T-helper 9 cell (primary cell): Measurements from ENCODE around the gene OR6T1.

Experiments used
- DNase-seq: peaks from one replicate; pipeline ENCODE4 v3.0.0-alpha.2; 2020
- total RNA-seq, 2 donors: gene quantifications; one replicate each; lab custom pipeline; 2026; lab: John Stamatoyannopoulos, UW

Gene OR6T1, protein sequence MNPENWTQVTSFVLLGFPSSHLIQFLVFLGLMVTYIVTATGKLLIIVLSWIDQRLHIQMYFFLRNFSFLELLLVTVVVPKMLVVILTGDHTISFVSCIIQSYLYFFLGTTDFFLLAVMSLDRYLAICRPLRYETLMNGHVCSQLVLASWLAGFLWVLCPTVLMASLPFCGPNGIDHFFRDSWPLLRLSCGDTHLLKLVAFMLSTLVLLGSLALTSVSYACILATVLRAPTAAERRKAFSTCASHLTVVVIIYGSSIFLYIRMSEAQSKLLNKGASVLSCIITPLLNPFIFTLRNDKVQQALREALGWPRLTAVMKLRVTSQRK
- total RNA-seq: 0 reads per million in 2 donors

DNA sequence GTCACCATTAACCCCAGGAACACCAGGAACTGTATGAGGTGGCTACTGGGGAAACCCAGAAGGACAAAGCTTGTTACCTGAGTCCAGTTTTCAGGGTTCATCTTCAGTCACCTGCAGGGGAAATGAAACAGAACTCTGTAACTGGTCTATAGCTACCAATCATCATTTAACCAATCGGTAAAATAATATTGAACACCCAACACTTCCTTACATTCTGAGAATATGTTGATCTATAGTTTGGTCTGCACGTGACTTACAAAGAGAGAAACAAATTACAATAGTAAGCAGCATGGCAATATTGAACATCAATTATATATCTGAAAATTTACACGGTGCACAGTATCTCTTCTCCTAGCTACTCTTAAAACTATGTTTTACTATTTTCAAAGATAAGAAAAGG, at the start of gene OR6T1:
Gene OR6T1 (minus strand): TSS at position 101 of the 400 bp plus-strand sequence. CDS start 0 bp downstream, at position 101.
- DNase-seq: no peak

DNA sequence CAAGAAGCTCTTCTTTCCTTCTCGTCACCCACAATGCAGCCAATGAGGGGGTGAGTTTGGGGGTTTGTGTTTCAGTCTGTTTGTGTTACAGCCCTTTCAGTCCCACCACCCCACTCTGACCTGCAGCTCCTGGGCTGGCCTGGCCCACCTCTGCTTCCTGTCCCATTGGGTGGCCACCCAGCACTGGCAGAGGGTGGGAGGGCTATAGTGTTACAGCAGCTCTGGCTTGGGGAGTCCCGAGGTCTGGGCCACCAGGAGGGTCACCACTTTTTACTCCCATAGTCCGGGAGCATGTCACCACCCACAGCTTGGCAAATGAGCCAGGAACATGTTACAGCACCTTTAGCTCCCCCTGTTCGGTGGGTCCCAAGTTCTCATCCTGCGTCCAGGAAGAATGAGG, 35.7 kb upstream of the OR6T1 start:
- DNase-seq: no peak

DNA sequence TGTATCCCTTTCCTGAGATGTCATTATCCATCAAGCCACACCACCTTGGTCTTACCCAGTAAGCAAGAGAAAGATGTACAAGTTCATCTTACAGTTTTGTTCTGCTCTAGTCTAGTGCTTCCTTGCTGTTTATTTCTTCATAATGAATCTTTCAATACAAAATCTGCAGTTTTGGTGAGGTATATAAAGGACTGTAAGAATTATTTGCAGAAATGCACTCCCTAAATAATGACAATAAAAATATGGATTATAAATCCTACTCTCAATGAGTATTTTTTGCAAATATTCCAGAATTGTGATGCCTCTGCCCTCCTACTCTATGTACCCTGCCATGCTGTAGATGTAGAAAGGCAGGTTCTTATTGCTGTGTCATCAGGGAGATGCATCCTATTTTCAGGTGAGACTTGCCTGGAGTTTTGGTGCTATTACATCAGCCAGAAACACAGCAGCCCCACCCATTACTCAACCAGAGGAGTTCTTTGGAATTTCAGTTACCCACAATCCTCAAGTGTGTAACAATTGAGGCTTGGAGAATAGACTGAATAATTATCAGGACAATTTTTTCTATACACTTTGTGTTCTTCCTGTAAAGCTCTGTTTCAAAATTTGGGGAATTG, 34.2 kb upstream of the OR6T1 start, which contains the start of gene OR10S1:
Gene OR10S1 (minus strand): TSS at position 51 of the 617 bp plus-strand sequence. CDS start 117 bp downstream, outside the sequence.
- DNase-seq: no peak

DNA sequence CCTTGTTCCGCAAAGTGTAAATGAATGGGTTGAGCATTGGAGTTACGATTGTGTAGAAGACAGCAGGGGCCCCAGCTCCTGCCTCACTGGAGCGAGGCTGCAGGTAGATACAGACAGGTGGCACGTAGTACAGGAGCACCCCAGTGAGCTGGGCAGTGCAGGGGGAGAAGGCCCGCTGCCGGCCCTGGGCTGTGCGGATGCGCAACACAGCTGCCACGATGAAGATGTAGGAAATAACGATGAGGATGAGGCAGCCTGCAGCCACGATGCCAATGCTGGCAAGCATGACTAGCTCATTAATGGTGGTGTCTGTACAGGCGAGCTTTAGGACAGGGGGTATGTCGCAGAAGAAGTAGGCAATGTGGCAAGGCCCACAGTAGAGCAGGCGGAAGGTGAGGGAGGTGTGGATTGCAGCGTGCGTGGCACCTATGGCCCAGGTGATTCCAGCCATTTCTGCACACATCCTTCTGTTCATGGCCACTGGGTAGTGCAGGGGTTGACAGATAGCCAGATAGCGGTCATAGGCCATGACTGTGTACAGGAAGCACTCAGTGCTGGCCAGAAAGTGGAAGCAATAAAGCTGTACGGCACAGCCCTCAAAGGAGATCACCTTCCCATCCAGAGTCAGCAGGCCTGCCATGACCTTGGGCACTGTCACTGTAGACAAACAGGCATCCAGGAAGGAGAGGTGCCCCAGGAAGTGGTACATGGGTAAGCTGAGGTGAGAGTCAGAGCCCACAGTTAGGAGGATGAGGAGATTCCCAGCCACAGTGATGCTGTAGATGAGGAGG, 33.3 kb upstream of the OR6T1 start:
- DNase-seq: no peak

DNA sequence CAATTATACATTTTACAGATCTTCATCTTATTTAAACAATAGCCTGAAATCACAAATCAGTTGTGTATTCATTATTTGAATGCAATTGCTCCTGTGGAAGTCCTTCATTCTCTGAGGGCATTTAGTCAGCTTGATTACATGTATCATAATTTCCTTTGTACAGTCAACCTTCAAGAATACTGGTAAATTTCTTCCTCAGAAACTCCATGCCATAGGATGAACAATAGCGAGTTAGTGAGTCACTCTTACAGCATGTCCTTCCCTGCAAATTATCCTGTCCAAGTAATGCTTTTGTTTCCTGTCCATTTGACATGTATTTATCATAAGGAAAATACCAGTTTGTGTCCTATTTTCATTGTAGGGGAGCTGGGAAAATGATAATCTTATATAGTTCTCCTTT, 30.2 kb upstream of the OR6T1 start:
- no peak for DNase-seq

DNA sequence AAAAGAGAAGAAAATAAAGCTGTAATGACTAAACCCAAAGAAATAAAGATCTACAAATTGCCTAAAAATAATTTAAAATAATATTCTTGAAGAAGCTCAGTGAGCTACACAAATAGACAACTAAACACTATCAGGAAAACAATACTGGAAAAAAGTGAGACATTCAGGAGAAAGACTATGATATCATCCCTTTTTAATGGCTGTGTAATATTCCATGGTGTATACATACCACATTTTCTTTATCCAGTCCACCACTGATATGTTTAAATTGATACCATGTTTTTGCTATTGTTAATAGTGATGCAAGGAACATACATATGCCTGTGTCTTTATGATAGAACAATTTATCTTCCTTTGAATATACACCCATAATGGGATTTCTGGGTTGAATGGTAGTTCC, 13.1 kb upstream of the OR6T1 start:
- DNase-seq: no peak

DNA sequence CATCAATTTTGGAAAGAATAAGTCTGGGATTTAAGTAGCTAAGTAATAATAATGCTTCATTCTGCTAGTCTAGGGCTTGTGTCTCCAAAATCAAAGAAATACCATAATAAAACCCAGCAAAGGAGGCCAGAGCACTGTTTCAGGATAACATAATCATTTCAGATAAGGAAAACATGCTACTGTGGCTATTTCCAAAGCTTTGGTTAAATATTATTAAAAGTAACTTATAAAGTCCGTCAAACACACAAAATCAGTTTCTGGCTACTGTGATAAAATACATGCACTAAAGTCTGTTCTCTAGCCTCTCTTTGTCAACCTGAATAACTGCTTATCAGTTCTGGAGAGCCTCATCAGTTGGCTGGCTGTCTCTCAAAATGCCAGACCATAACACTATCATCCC, 1.5 kb upstream of the OR6T1 start:
- DNase-seq: no peak

DNA sequence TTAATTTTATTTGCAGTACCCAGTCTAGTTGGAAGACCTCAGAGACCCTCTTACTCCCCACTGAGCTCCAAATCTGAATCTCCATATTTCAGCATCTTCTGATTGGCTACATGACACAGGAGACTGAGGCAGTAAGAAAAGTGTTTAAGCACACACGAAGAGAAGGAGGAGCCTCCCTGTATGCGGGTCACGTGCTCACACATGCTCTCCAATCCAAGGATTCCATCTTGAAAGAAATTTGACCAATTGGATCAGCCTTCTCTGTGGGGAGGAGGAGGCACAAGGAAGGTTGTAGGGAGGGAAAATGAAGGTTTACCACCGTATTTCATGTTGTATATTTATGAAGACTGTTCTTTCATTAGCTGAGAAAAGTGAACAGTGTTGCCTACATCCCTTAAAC, 1.2 kb downstream of the OR6T1 start:
- no peak for DNase-seq

DNA sequence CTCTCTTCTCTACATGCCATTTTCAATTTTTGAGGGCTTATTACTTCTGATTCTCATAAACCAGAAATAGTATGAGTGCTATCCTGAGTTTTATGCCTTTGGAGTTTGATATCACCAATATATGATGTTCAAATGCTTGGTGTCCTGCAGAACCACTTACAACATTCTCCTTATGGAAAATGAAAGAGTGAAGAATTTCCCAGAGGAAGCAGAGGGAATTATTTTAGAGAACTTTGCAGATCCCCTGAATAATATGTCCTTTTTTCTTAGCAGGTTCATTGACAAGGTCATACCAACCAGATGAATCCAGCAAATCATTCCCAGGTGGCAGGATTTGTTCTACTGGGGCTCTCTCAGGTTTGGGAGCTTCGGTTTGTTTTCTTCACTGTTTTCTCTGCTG, 4.3 kb downstream of the OR6T1 start, which contains the start of gene OR4D5:
Gene OR4D5 (plus strand): TSS at position 301 of the 400 bp plus-strand sequence. CDS start 0 bp downstream, at position 301.
- DNase-seq: no peak

DNA sequence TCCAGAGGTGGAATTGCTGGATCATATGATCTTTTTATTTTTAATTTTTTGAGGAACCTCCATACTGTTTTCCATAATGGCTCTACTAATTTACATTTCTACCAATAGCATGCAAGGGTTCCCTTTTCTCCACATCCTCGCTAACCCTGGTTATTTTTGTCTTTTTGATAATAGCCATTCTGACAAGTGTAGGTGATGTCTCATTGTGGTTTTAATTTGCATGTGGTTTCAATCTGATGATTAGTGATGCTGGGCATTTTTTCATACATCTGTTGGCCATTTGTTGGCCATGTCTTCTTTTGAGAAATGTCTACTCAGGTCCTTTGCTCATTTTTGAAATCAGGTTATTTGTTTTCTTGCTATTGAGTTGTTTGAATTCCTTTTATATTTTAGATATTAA, 19.6 kb downstream of the OR6T1 start:
- no peak for DNase-seq

DNA sequence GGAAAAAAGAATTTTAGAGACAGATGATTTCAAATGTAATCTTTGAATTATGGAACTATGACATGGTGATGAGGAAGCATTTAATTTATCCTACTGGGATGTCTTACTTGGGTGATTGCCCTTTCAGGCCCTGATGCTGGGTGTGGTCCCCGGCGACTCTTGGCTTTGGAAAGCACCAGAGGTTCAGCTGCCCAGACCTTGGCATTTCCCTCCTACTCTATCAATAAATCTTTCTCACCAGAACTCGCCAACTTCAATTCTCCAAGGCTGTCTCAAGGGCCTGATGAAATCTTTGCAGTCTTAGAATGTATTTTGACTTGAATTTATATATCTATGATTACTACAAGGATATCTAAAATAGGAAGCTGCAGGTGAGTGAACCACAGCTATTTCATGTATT, 22.7 kb downstream of the OR6T1 start:
- DNase-seq: no peak

DNA sequence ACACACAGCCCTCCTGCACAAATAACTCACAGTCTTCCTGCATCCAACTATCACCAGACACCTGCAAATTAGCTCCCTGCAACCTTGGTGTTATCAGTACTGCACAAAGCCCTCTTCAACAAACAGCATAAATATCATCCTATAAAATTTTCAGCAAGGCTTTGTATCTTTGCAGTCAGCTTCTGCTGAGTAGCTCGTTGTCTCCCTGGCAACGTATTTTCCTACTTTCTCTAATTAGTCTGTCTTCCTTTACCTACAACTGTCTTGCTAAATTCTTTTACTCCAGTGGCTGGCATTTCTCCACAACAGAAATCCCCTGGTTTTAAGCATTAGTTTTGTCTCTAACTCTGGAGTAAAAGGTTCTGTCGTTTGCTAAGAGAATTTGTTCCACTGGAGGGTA, 37.8 kb downstream of the OR6T1 start:
- no peak for DNase-seq

DNA sequence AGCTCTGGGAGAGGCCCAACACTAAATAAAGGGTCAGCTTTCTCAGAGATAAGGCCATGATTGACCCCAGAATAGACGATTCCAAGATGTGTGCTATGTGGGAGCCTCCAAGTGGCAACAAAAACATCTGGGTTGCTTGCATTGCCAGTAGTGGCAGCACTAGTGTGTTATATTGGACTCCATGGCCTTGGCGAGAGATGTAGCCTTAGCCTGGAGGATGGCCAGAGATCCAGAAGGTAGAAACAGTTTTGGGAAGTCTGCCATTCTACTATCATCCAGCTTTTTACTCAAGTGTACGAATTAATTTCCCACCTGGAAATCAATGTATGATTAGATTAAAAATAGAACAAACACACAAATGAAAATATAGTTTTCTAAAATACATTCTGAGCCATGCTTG, 38.7 kb downstream of the OR6T1 start:
- DNase-seq: no peak

DNA sequence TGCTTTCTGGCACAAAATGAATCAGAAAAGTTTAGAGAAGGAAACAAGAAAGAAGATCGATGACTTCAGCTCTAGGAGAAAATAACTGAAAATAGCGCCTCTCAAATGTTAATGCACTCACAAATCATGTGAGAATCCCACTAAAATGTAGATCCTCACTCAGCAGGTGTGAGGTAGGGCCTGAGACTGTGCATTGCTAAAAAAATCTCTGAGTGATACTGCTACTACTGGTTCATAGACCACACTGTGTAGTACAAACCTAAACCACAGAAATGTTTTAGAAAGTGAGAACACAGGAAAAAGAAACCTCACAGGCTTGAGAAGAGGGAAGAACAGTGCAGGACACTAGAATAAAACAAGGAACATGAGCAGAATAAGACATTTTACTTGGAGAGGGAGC, 39.7 kb downstream of the OR6T1 start:
- DNase-seq: no peak

DNA sequence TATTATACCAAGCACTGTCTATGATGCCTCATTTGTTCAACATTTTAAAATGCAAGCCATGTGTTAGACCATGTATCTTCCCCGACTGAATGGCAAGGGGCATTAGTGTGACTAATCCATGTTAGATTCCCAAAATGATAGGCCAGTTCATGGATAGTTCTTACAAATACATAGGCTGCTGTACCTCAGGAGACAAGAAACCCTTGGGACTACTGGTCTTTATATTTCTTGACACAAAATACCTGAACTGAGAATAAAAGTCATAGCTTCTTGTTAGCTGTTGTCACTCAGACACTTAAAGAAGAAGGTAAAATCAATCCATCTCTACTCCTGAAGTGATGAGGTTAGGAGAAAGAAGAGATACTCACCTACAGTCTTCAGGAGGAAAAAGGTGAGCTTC, 41.8 kb downstream of the OR6T1 start, which contains the start of gene OR8D4:
Gene OR8D4 (plus strand): TSS at position 301 of the 400 bp plus-strand sequence. CDS start 4,265 bp downstream, outside the sequence.
- DNase-seq: no peak

DNA sequence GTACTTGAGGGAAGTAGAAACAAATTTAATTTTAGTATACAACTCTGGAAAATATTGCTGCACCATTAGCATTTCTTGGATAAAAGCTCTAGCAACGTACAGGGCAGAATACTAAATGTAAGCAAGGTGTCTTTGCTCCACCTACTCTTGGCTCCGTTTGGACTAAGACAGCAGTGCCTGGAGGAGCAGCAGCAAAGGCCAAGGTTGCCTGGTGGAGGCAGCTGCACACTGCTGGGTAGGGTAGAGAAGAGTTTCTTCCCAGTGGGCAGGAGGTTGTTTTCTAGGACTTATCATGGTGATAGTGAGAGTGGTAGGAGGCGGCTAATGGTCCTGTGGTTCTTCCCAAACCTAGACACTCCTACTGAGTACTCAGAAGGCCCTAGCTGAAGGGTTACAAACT, 43.8 kb downstream of the OR6T1 start:
- DNase-seq: no peak
